Measurements from ENCODE around the gene SMIM1.

The SMIM1 gene

DNA sequence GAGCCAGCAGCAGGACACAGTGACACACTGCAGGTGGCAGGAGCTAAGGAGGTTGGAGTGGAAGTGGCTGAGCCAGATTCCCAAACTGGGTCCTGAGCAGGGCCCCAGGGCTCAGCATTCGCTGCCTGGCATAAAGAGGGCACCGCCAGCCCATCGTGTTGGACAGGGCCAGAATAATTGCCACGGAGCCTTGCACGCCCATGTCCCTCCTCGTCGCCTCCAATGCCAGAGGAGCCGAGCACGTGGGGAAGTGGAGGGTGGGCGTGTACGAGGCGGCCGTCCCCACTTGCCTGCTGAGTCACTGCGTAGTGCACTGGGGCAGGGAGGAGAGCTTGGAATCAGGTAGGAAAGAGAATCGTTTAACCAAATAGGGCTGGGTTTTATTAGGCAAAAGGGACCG lies 49.9 kb downstream of the SMIM1 start:
- no peak for DNase-seq (ENCODE audit: low read depth)

GRCh38 chr1:3824650-3825049 lies 52.1 kb downstream of the SMIM1 start:
- DNase-seq (ENCODE audit: low read depth), result no peak

- DNase-seq (ENCODE audit: low read depth), result no peak
Observed at GRCh38 chr1:3825356-3825755, 52.8 kb downstream of the SMIM1 start.
